Sigmoid colon (tissue), 7 donors: ENCODE data around the gene CSF3. TPM values are rescaled to one million over a fixed set of nuclear protein-coding genes. Genes with fewer than 3 reads are reported as not detected.

Source experiments
- DNase-seq: peaks from one replicate; pipeline ENCODE4 v3.0.0-alpha.2; 2019
- H3K27ac ChIP-seq, 4 donors: fragments of 200-600 bp; sonication (generic); one replicate each; pipeline ENCODE4 v1.5.1; 2016 to 2019; ENCODE audit warnings: mild to moderate bottlenecking in 1 of 4
- H3K27me3 ChIP-seq, 3 donors: fragments of 200-600 bp; sonication (generic); one replicate each; pipeline ENCODE4 v1.5.1; 2019; ENCODE audit warnings: mild to moderate bottlenecking in 1 of 3
- H3K36me3 ChIP-seq, 4 donors: fragments of 200-600 bp; sonication (generic); one replicate each; pipeline ENCODE4 v1.5.1; 2016 to 2019
- H3K4me1 ChIP-seq, 4 donors: fragments of 200-600 bp; sonication (generic); one replicate each; pipeline ENCODE4 v1.5.1; 2017 to 2019
- H3K4me3 ChIP-seq, 4 donors: fragments of 200-600 bp; sonication (generic); one replicate each; pipeline ENCODE4 v1.5.1; 2017 to 2019; ENCODE audit warnings: mild to moderate bottlenecking in 2 of 4, moderate library complexity in 1 of 4
- H3K9me3 ChIP-seq, 4 donors: fragments of 200-600 bp in 3 of 4; sonication (generic) in 3 of 4; one replicate each; pipeline versions ENCODE4 v1.5.1 to v1.6.1; 2013 to 2019
- CTCF ChIP-seq, 4 experiments: fragments of 450-650 bp in 3 of 4; fragments of 200-600 bp in 1 of 4; IDR thresholded peaks; one replicate each; pipeline ENCODE4 v1.5.1; 2016 to 2019; ENCODE audit warnings: antibody characterized with exemption in 4 of 4, mild to moderate bottlenecking in 3 of 4, moderate library complexity in 2 of 4
- EP300 ChIP-seq, 4 donors: sonication (generic); formaldehyde crosslinking; IDR thresholded peaks; one replicate each; pipeline ENCODE4 v1.6.1; 2017; ENCODE audit warnings: antibody characterized with exemption in 4 of 4
- POLR2A ChIP-seq, 2 donors: fragments of 450-650 bp; IDR thresholded peaks; one replicate each; pipeline ENCODE4 v1.6.1; 2016; ENCODE audit warnings: antibody characterized with exemption in 2 of 2, mild to moderate bottlenecking in 2 of 2, moderate library complexity in 2 of 2
- POLR2AphosphoS5 ChIP-seq, 4 donors: sonication (generic); formaldehyde crosslinking; IDR thresholded peaks; one replicate each; pipeline ENCODE4 v1.6.1; 2017; ENCODE audit warnings: antibody characterized with exemption in 4 of 4
- WGBS, 2 donors: extraction: QIAGEN DNeasy Blood & Tissue Kit; methylation state at CpG; one replicate each; pipeline ENCODE4 v1.1.7; 2013; 5-methylcytosine and 5-hydroxymethylcytosine counted together
- intact Hi-C: fragments of 100-400 bp; cut with DNase I; formaldehyde crosslinking; loops from one replicate; pipeline ENCODE4 v1.15.1; 2023
- polyA plus RNA-seq, 3 donors: library from polyadenylated mRNA; stranded (reverse); fragments of 200-250 nt; gene quantifications; one replicate each; pipeline ENCODE4 v1.2.3, GENCODE V29; 2013
- total RNA-seq, 4 donors: library from RNA; depleted of rRNA; stranded (reverse); fragments of >200 nt; gene quantifications; one replicate each; pipeline ENCODE4 v1.1.0, GENCODE V29; 2016
- donor health status: healthy with polysubstance abuse.
- donor health status: Bipolar disorder and iron deficiency.
- donor health status: healthy.

The CSF3 gene
- total and polyA plus RNA-seq, 7 donors, result 1.2 to 23.3 (median 3.1) TPM; not detected in 4

GRCh38 chr17:39994448-39994847 is 20.8 kb upstream of the CSF3 start:
- Histone ChIP-seq H3K9me3 (no peaks in the 10 kb centered on the region), H3K4me3 (no peak overlapping the region), H3K36me3 (peaks cover 66 to 94% (median 80%) of the 10 kb centered on the region in 4 donors), H3K27me3 (no peaks in the 10 kb centered on the region), H3K27ac (no peak overlapping the region), H3K4me1 (no peaks in the 10 kb centered on the region)
- intact Hi-C loops, result no loop called here
- TF ChIP-seq POLR2AphosphoS5 (IDR thresholded peaks at IDR 0.05) (no peak), EP300 (IDR thresholded peaks at IDR 0.05) (no peak), POLR2A (IDR thresholded peaks at IDR 0.05) (no peak), CTCF (IDR thresholded peaks at IDR 0.05) (no peak)
- WGBS, 2 donors, result 91 to 95% methylated on average over 11 of the region's 11 CpGs
- DNase-seq, result no peak

- Histone ChIP-seq H3K27me3 (no peaks in the 10 kb centered on the region), H3K9me3 (no peaks in the 10 kb centered on the region), H3K4me3 (no peak overlapping the region), H3K4me1 (no peaks in the 10 kb centered on the region), H3K27ac (no peak overlapping the region), H3K36me3 (peaks cover 56 to 84% (median 70%) of the 10 kb centered on the region in 4 donors)
- no peak for DNase-seq
- TF ChIP-seq POLR2AphosphoS5 (IDR thresholded peaks at IDR 0.05), result no peak
- TF ChIP-seq EP300 (IDR thresholded peaks at IDR 0.05), result no peak
- no peak for TF ChIP-seq POLR2A (IDR thresholded peaks at IDR 0.05)
- no peak for TF ChIP-seq CTCF (IDR thresholded peaks at IDR 0.05)
- 23 to 78% methylated on average over 6 of the region's 6 CpGs for WGBS, 2 donors
- intact Hi-C loops, result no loop called here
Measured at GRCh38 chr17:39995438-39995837, 19.8 kb upstream of the CSF3 start.

GRCh38 chr17:39996162-39996561 is 19.1 kb upstream of the CSF3 start:
- TF ChIP-seq CTCF (IDR thresholded peaks at IDR 0.05) (no peak), POLR2A (IDR thresholded peaks at IDR 0.05) (no peak), EP300 (IDR thresholded peaks at IDR 0.05) (no peak), POLR2AphosphoS5 (IDR thresholded peaks at IDR 0.05) (no peak)

GRCh38 chr17:39996800-39997199 is 18.4 kb upstream of the CSF3 start:
- peaks cover 43 to 71% (median 57%) of the 10 kb centered on the region in 4 donors for H3K36me3 ChIP-seq
- no peaks in the 10 kb centered on the region for H3K4me1 ChIP-seq
- 58 to 64% methylated on average over 6 of the region's 6 CpGs for WGBS, 2 donors
- no peaks in the 10 kb centered on the region for H3K27me3 ChIP-seq
- no peaks in the 10 kb centered on the region for H3K9me3 ChIP-seq
- TF ChIP-seq CTCF (IDR thresholded peaks at IDR 0.05) (no peak), POLR2A (IDR thresholded peaks at IDR 0.05) (no peak), EP300 (IDR thresholded peaks at IDR 0.05) (no peak), POLR2AphosphoS5 (IDR thresholded peaks at IDR 0.05) (no peak)
- peak overlapping the region in 1 of 4 donors; percentile 4 for H3K27ac ChIP-seq
- DNase-seq, result peak; percentile 79
- H3K4me3 ChIP-seq, result no peak overlapping the region
- intact Hi-C loops, result no loop called here

More at GRCh38 chr17:39996162-39996561, 19.1 kb upstream of the CSF3 start:
- no peaks in the 10 kb centered on the region for H3K9me3 ChIP-seq
- peak overlapping the region in 1 of 4 donors; percentile 4 for H3K27ac ChIP-seq
- intact Hi-C loops, result no loop called here
- no peak overlapping the region for H3K4me3 ChIP-seq
- H3K36me3 ChIP-seq, result peaks cover 49 to 77% (median 63%) of the 10 kb centered on the region in 4 donors
- no peaks in the 10 kb centered on the region for H3K4me1 ChIP-seq
- WGBS, 2 donors, result 87 to 89% methylated on average over 8 of the region's 8 CpGs
- H3K27me3 ChIP-seq, result no peaks in the 10 kb centered on the region
- no peak for DNase-seq

GRCh38 chr17:39997543-39997942 is 17.7 kb upstream of the CSF3 start:
- H3K9me3 ChIP-seq, result no peaks in the 10 kb centered on the region
- no peak for DNase-seq
- intact Hi-C loops, result no loop called here
- H3K36me3 ChIP-seq, result peaks cover 35 to 63% (median 51%) of the 10 kb centered on the region in 4 donors
- no peaks in the 10 kb centered on the region for H3K27me3 ChIP-seq
- no peak overlapping the region for H3K27ac ChIP-seq
- no peak overlapping the region for H3K4me3 ChIP-seq
- WGBS, 2 donors, result 81 to 88% methylated on average over 4 of the region's 4 CpGs
- no peaks in the 10 kb centered on the region for H3K4me1 ChIP-seq
- TF ChIP-seq CTCF (IDR thresholded peaks at IDR 0.05), result no peak
- TF ChIP-seq EP300 (IDR thresholded peaks at IDR 0.05), result no peak
- no peak for TF ChIP-seq POLR2AphosphoS5 (IDR thresholded peaks at IDR 0.05)
- no peak for TF ChIP-seq POLR2A (IDR thresholded peaks at IDR 0.05)
